Keratinocyte (primary cell): ENCODE data around the gene BRSK1. TPM values are rescaled to one million over a fixed set of nuclear protein-coding genes. Genes with fewer than 3 reads are reported as not detected.

Experiments used
- DNase-seq: peaks from one replicate; pipeline ENCODE4 v3.0.0-alpha.2; 2011; ENCODE audit warnings: low read depth, missing footprints, low spot score
- FAIRE-seq: peaks from 2 replicates; lab custom pipeline; 2011; peaks lifted over from hg19 to GRCh38; lab: Jason Lieb, UNC
- H2AFZ ChIP-seq: 2 replicates; pipeline ENCODE4 v1.6.0; 2012; ENCODE audit warnings: low read length, control low read depth, inconsistent platforms; ENCODE audit not compliant: control insufficient read depth
- H3K27ac ChIP-seq: 2 replicates; pipeline ENCODE4 v1.5.1; 2011; ENCODE audit warnings: low read length; ENCODE audit not compliant: control insufficient read depth, insufficient read depth
- H3K27me3 ChIP-seq: 3 replicates; pipeline ENCODE4 v1.6.0; 2011; ENCODE audit warnings: low read length; ENCODE audit not compliant: control insufficient read depth, insufficient read depth; ENCODE audit errors: extremely low read depth
- H3K36me3 ChIP-seq, 2 experiments: 2 replicates in 1 of 2; 3 replicates in 1 of 2; pipeline ENCODE4 v1.5.1; 2011; ENCODE audit warnings: low read length in 2 of 2, mild to moderate bottlenecking in 1 of 2; ENCODE audit not compliant: control insufficient read depth in 2 of 2, insufficient read depth in 2 of 2; ENCODE audit errors: extremely low read depth in 1 of 2
- H3K4me1 ChIP-seq: 3 replicates; pipeline ENCODE4 v1.5.1; 2011; ENCODE audit warnings: low read length; ENCODE audit not compliant: control insufficient read depth, insufficient read depth; ENCODE audit errors: extremely low read depth
- H3K4me2 ChIP-seq: 3 replicates; pipeline ENCODE4 v1.6.0; 2011; ENCODE audit warnings: low read depth, low read length; ENCODE audit not compliant: control insufficient read depth, insufficient read depth; ENCODE audit errors: extremely low read depth
- H3K4me3 ChIP-seq, 3 experiments: fragments of 200-600 bp in 1 of 3; sonication (generic) in 1 of 3; 2 replicates in 2 of 3; 3 replicates in 1 of 3; pipeline ENCODE4 v1.5.1; 2011 to 2016; ENCODE audit warnings: low read length in 3 of 3, mild to moderate bottlenecking in 3 of 3, control low read depth in 2 of 3, inconsistent platforms in 1 of 3, low read depth in 1 of 3, mixed read lengths in 1 of 3, mixed run types in 1 of 3, moderate library complexity in 1 of 3; ENCODE audit not compliant: control insufficient read depth in 2 of 3, insufficient read depth in 2 of 3; ENCODE audit errors: extremely low read depth in 1 of 3
- H3K79me2 ChIP-seq: 2 replicates; pipeline ENCODE4 v1.6.0; 2012; ENCODE audit warnings: low read length; ENCODE audit not compliant: control insufficient read depth, insufficient read depth
- H3K9ac ChIP-seq: 3 replicates; pipeline ENCODE4 v1.6.0; 2011; ENCODE audit warnings: low read length; ENCODE audit not compliant: control insufficient read depth, insufficient read depth; ENCODE audit errors: extremely low read depth
- H3K9me1 ChIP-seq: 3 replicates; pipeline ENCODE4 v1.6.0; 2011; ENCODE audit warnings: low read length; ENCODE audit not compliant: control insufficient read depth, insufficient read depth; ENCODE audit errors: extremely low read depth
- H3K9me3 ChIP-seq: 2 replicates; pipeline ENCODE4 v1.5.1; 2012; ENCODE audit warnings: low read depth, low read length; ENCODE audit not compliant: control insufficient read depth
- H4K20me1 ChIP-seq: 3 replicates; pipeline ENCODE4 v1.6.0; 2011; ENCODE audit warnings: low read length; ENCODE audit not compliant: control insufficient read depth, insufficient read depth; ENCODE audit errors: extremely low read depth
- CTCF ChIP-seq, 3 experiments: IDR thresholded peaks in 1 of 3; conservative IDR thresholded peaks in 1 of 3; optimal IDR thresholded peaks in 1 of 3; 2 replicates in 2 of 3; 3 replicates in 1 of 3; pipeline versions ENCODE3 to v1.5.1; 2011; ENCODE audit warnings: low read length in 3 of 3, mild to moderate bottlenecking in 3 of 3, moderate library complexity in 2 of 3, control low read depth in 1 of 3, inconsistent platforms in 1 of 3; ENCODE audit not compliant: insufficient read depth in 2 of 3; ENCODE audit errors: extremely low read depth in 1 of 3
- EZH2 ChIP-seq: IDR thresholded peaks from one replicate; pipeline ENCODE4 v1.6.1; 2012; ENCODE audit warnings: inconsistent platforms, mild to moderate bottlenecking, low read length, moderate library complexity
- dilution Hi-C: fragments of 300-500 bp; cut with MboI; formaldehyde crosslinking; loops from one replicate; pipeline ENCODE4 v1.7.0; 2020; ENCODE audit warnings: low sequenced_read_pairs; ENCODE audit not compliant: extremely low pct_ligation_motif_present
- polyA plus RNA-seq, 5 experiments: library from polyadenylated mRNA; depleted of rRNA in 3 of 5; stranded (reverse) in 3 of 5; stranded (forward) in 1 of 5; unstranded in 1 of 5; fragments of >200 nt; gene quantifications; 1 replicate in 1 of 5; 2 replicates in 3 of 5; 3 replicates in 1 of 5; pipeline versions ENCODE4 v1.2.1 to v1.2.3, GENCODE V29; 2011 to 2012; ENCODE audit warnings: missing spikeins in 2 of 5, low read depth in 1 of 5, low replicate concordance in 1 of 5

BRSK1 gene
- polyA plus RNA-seq, 1 donor (not counting 4 experiments of a cell fraction or from before 2014, with no cell fraction given): 0.46 TPM

- Histone ChIP-seq H3K27ac (peak overlapping the region; percentile 46), H3K4me2 (no peak overlapping the region), H3K27me3 (no peaks in the 10 kb centered on the region), H3K36me3 (peaks cover 10 to 14% of the 10 kb centered on the region in 2 experiments), H2AFZ (no peak overlapping the region), H3K9ac (peak overlapping the region; percentile 47), H3K79me2 (peaks cover 91% of the 10 kb centered on the region), H3K4me3 (no peak overlapping the region), H3K9me1 (peaks cover 11% of the 10 kb centered on the region), H3K9me3 (no peaks in the 10 kb centered on the region), H4K20me1 (peaks cover 56% of the 10 kb centered on the region), H3K4me1 (peaks cover 24% of the 10 kb centered on the region)
- TF ChIP-seq CTCF (optimal IDR thresholded peaks at IDR 0.05 in 1 of 3, IDR thresholded peaks at IDR 0.05 in 1 of 3, conservative IDR thresholded peaks at IDR 0.05 in 1 of 3; ENCODE audit: extremely low read depth in 1 of 3, insufficient read depth in 2 of 3, low read length in 3 of 3): no peak
- TF ChIP-seq EZH2: no peak
- DNase-seq (no peak), FAIRE-seq (no peak)
- dilution Hi-C loops: no loop called here
Observed at GRCh38 chr19:55250262-55251036, 33.3 kb upstream of the BRSK1 start.

GRCh38 chr19:55251341-55252081 is 32.3 kb upstream of the BRSK1 start:
- peak overlapping the region in 1 of 3 experiments; percentile 22 for H3K4me3 ChIP-seq
- peaks cover 67% of the 10 kb centered on the region for H4K20me1 ChIP-seq
- TF ChIP-seq CTCF (optimal IDR thresholded peaks at IDR 0.05 in 1 of 3, IDR thresholded peaks at IDR 0.05 in 1 of 3, conservative IDR thresholded peaks at IDR 0.05 in 1 of 3; ENCODE audit: extremely low read depth in 1 of 3, insufficient read depth in 2 of 3, low read length in 3 of 3) (no peak), EZH2 (no peak)
- H3K27ac ChIP-seq: peak overlapping the region; percentile 46
- H3K27me3 ChIP-seq: no peaks in the 10 kb centered on the region
- H3K4me2 ChIP-seq: peak overlapping the region; percentile 31
- peaks cover 99% of the 10 kb centered on the region for H3K79me2 ChIP-seq
- dilution Hi-C loops: no loop called here
- peaks cover 8 to 18% of the 10 kb centered on the region in 2 experiments for H3K36me3 ChIP-seq
- DNase-seq (no peak), FAIRE-seq (peak; percentile 77)
- H3K9ac ChIP-seq: peak overlapping the region; percentile 47
- no peaks in the 10 kb centered on the region for H3K9me3 ChIP-seq
- H2AFZ ChIP-seq: no peak overlapping the region
- H3K9me1 ChIP-seq: peaks cover 16% of the 10 kb centered on the region
- peaks cover 35% of the 10 kb centered on the region for H3K4me1 ChIP-seq
